ENCODE data around the gene SHISA7. TPM values are rescaled to one million over a fixed set of nuclear protein-coding genes. Genes with fewer than 3 reads are reported as not detected.

The SHISA7 gene
- polyA plus RNA-seq, 3 donors: 0.01 TPM; not detected in 2

GRCh38 chr19:55386493-55386971 lies 56.6 kb downstream of the SHISA7 start:
- peak in 1 of 3 donors; percentile 54 for DNase-seq
- intact Hi-C loops (cut with micrococcal nuclease): loop anchor here (1.0 to 5.0 kb wide), 3 partner anchors 20 to 84 kb away; partner anchors contain the start of gene UBE2S (in 2 of the 2)
- H3K4me2 ChIP-seq (replicated peaks; ENCODE audit: extremely low read depth, low read length, poor library complexity, severe bottlenecking): peak overlapping the region; percentile 99
- H3K36me3 ChIP-seq (replicated peaks in 1 of 2; ENCODE audit: control insufficient read depth in 1 of 2, insufficient read depth in 2 of 2, low read length in 2 of 2): peaks cover 40 to 43% of the 10 kb centered on the region in 2 donors
- H3K9me3 Mint-ChIP-seq: peaks cover 0 to 2% (median 0%) of the 10 kb centered on the region in 7 donors
- TF ChIP-seq CTCF (IDR thresholded peaks at IDR 0.05): no peak
- peaks cover under 1 to 14% (median 6%) of the 10 kb centered on the region in 3 donors for H3K27me3 Mint-ChIP-seq (ENCODE audit: low read depth in 3 of 3)
- peak overlapping the region; percentile 76 for H2AFZ ChIP-seq (ENCODE audit: insufficient read depth, low read depth, low read length, poor library complexity, severe bottlenecking)
- peak overlapping the region; percentile 63 to 93 for H3K27ac ChIP-seq (ENCODE audit: low read depth in 1 of 2, low read length in 2 of 2)
- WGBS (ENCODE audit: insufficient coverage): 3% methylated on average over 32 of the region's 33 CpGs
- H3K4me3 ChIP-seq (replicated peaks in 1 of 3; ENCODE audit: low read depth in 2 of 3, low read length in 3 of 3): peak overlapping the region; percentile 85 to 95 (median 92)
- no peaks in the 10 kb centered on the region for H3K27me3 ChIP-seq (ENCODE audit: control insufficient read depth in 2 of 2, insufficient read depth in 2 of 2, low read length in 2 of 2)
- H3K9me3 ChIP-seq (replicated peaks in 1 of 2; ENCODE audit: control insufficient read depth in 1 of 2, insufficient read depth in 1 of 2, low read length in 2 of 2): no peaks in the 10 kb centered on the region
- H3K4me1 Mint-ChIP-seq: peaks cover 62% of the 10 kb centered on the region
- peak overlapping the region; percentile 96 to 99 (median 97) for H3K27ac Mint-ChIP-seq
- H3K4me1 ChIP-seq (ENCODE audit: control insufficient read depth in 1 of 2, insufficient read depth in 2 of 2, low read length in 2 of 2): peaks cover 43 to 56% of the 10 kb centered on the region in 2 donors
- peak overlapping the region; percentile 100 for H3K4me3 Mint-ChIP-seq
- peak overlapping the region; percentile 83 for H3K9ac ChIP-seq (ENCODE audit: insufficient read depth, low read length, poor library complexity, severe bottlenecking)
- peaks cover 43% of the 10 kb centered on the region for H3K79me2 ChIP-seq (ENCODE audit: insufficient read depth, low read length)
- H4K20me1 ChIP-seq (ENCODE audit: insufficient read depth, low read length): peaks cover 57% of the 10 kb centered on the region
- peaks cover 44% of the 10 kb centered on the region in 2 donors for H3K36me3 Mint-ChIP-seq

GRCh38 chr19:55385724-55386492 lies 57.2 kb downstream of the SHISA7 start, which contains the start of gene RPL28:
RPL28 (plus strand) TSS chr19:55385932; CDS start chr19:55386358, 426 bp downstream.
- intact Hi-C loops (cut with micrococcal nuclease): loop anchor here (1.0 to 5.0 kb wide), 4 partner anchors 21 to 84 kb away; partner anchors contain the start of genes UBE2S (in 2 of the 2) and KMT5C (in 1 of the 2)
- H3K9ac ChIP-seq (ENCODE audit: insufficient read depth, low read length, poor library complexity, severe bottlenecking): peak within 1 kb of the TSS; percentile 83
- Mint-ChIP-seq H3K27ac (peak within 1 kb of the TSS; percentile 96 to 99 (median 97)), H3K4me3 (peak within 1 kb of the TSS; percentile 100), H3K9me3 (peaks cover 0 to 2% (median 0%) of the 10 kb centered on the region in 7 donors), H3K27me3 (ENCODE audit: low read depth in 3 of 3) (peaks cover 2 to 14% (median 6%) of the 10 kb centered on the region in 3 donors), H3K36me3 (peaks cover 42 to 44% of the 10 kb centered on the region in 2 donors), H3K4me1 (peaks cover 62% of the 10 kb centered on the region)
- H3K9me3 ChIP-seq (replicated peaks in 1 of 2; ENCODE audit: control insufficient read depth in 1 of 2, insufficient read depth in 1 of 2, low read length in 2 of 2): no peaks in the 10 kb centered on the region
- H3K4me1 ChIP-seq (ENCODE audit: control insufficient read depth in 1 of 2, insufficient read depth in 2 of 2, low read length in 2 of 2): peaks cover 43 to 56% of the 10 kb centered on the region in 2 donors
- peak; percentile 98 to 99 (median 98) for DNase-seq
- peak within 1 kb of the TSS; percentile 90 for H2AFZ ChIP-seq (ENCODE audit: insufficient read depth, low read depth, low read length, poor library complexity, severe bottlenecking)
- peak within 1 kb of the TSS; percentile 63 to 93 for H3K27ac ChIP-seq (ENCODE audit: low read depth in 1 of 2, low read length in 2 of 2)
- peaks cover 38% of the 10 kb centered on the region in 2 donors for H3K36me3 ChIP-seq (replicated peaks in 1 of 2; ENCODE audit: control insufficient read depth in 1 of 2, insufficient read depth in 2 of 2, low read length in 2 of 2)
- 0% methylated on average over 68 of the region's 68 CpGs for WGBS (ENCODE audit: insufficient coverage)
- peaks cover 43% of the 10 kb centered on the region for H3K79me2 ChIP-seq (ENCODE audit: insufficient read depth, low read length)
- H4K20me1 ChIP-seq (ENCODE audit: insufficient read depth, low read length): peaks cover 51% of the 10 kb centered on the region
- peak within 1 kb of the TSS; percentile 99 for H3K4me2 ChIP-seq (replicated peaks; ENCODE audit: extremely low read depth, low read length, poor library complexity, severe bottlenecking)
- peak within 1 kb of the TSS; percentile 85 to 95 (median 92) for H3K4me3 ChIP-seq (replicated peaks in 1 of 3; ENCODE audit: low read depth in 2 of 3, low read length in 3 of 3)
- no peak for TF ChIP-seq CTCF (IDR thresholded peaks at IDR 0.05)
- no peaks in the 10 kb centered on the region for H3K27me3 ChIP-seq (ENCODE audit: control insufficient read depth in 2 of 2, insufficient read depth in 2 of 2, low read length in 2 of 2)

Measured in CD14-positive monocyte (primary cell).